ENCODE measurements around the gene S100G. TPM values are rescaled to one million over a fixed set of nuclear protein-coding genes. Genes with fewer than 3 reads are reported as not detected.
A peak's percentile ranks its signal among the peaks of the same experiment; 100 is the strongest.
"Not testable (repeated sequence)": the region's sequence is repeated elsewhere in the genome, so short reads cannot be mapped to it uniquely, and the experiment has no call there.

The S100G gene, protein sequence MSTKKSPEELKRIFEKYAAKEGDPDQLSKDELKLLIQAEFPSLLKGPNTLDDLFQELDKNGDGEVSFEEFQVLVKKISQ
- not detected for total RNA-seq

DNA sequence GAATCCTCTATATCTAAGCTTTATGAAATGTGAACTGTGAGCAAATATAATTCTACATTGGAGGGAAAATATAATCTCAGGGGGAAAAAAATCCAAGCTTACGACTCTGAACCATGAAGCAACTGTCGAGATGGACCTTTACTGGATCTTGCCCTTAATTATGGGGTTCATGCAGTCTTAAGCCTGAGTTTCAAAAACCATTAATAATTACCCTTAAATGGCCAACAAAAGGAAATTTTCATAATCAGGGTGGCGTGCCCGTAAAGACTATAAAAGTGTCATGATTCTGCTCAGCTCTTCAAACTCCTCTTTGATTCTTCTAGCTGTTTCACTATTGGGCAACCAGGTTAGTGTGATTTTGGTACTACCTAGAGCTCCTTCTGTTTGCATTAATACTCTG lies at the start of gene S100G:
Gene S100G (plus strand): TSS at position 301 of the 400 bp plus-strand sequence. CDS start 849 bp downstream, outside the sequence.
- H3K4me1 ChIP-seq: no peaks in the 10 kb centered on the region
- H3K36me3 ChIP-seq: no peaks in the 10 kb centered on the region
- H3K27me3 ChIP-seq: no peaks in the 10 kb centered on the region
- TF ChIP-seq POLR2A (IDR thresholded peaks at IDR 0.05): no peak
- TF ChIP-seq, protein P1, sequence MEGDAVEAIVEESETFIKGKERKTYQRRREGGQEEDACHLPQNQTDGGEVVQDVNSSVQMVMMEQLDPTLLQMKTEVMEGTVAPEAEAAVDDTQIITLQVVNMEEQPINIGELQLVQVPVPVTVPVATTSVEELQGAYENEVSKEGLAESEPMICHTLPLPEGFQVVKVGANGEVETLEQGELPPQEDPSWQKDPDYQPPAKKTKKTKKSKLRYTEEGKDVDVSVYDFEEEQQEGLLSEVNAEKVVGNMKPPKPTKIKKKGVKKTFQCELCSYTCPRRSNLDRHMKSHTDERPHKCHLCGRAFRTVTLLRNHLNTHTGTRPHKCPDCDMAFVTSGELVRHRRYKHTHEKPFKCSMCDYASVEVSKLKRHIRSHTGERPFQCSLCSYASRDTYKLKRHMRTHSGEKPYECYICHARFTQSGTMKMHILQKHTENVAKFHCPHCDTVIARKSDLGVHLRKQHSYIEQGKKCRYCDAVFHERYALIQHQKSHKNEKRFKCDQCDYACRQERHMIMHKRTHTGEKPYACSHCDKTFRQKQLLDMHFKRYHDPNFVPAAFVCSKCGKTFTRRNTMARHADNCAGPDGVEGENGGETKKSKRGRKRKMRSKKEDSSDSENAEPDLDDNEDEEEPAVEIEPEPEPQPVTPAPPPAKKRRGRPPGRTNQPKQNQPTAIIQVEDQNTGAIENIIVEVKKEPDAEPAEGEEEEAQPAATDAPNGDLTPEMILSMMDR (IDR thresholded peaks at IDR 0.05): no peak
- H3K4me3 ChIP-seq: no peak within 1 kb of the TSS
- no peaks in the 10 kb centered on the region for H3K9me3 ChIP-seq
- H3K27ac ChIP-seq: no peak within 1 kb of the TSS
- DNase-seq: no peak

DNA sequence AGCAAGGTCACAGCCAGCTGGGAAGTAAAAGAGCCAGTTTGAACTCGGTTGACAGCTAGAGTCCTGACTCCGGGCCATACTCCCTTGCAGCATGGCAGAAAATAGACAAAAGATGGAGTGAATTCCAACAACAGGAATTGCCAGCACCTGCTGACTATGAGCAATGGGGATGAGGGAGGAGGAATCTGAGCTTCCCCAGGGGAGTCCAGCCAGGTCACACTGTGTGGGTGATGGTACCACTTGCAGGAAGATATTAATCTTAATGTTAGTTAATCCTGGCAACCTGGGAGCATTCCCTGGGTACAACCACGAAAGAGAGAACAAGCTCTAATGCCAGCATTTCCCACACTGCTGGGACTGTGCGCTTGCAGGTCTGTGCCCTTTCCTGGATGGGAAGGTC lies 48.1 kb upstream of the S100G start:
- DNase-seq: no peak
- Histone ChIP-seq H3K36me3 (no peaks in the 10 kb centered on the region), H3K4me1 (no peaks in the 10 kb centered on the region), H3K27ac (no peak overlapping the region), H3K4me3 (no peak overlapping the region), H3K9me3 (no peaks in the 10 kb centered on the region), H3K27me3 (no peaks in the 10 kb centered on the region)
- no peak for TF ChIP-seq POLR2A (IDR thresholded peaks at IDR 0.05)
- TF ChIP-seq, protein P1 (IDR thresholded peaks at IDR 0.05): no peak

DNA sequence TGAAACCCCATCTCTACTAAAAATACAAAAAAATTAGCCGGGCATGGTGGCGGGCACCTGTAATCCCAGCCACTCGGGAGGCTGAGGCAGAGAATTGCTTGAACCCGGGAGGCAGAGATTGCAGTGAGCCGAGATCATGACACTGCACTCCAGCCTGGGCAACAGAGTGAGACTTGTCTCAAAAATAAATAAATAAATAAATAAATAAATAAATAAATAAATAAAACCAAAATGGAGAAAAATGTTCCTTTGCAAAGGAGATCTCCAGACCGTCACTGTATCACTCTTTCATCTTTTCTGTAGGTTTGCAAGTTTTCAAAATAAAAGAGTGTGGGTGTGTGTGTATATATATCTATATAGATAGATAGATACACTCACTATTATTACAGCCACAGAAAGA lies 46.7 kb upstream of the S100G start:
- H3K4me3 ChIP-seq, H3K4me1 ChIP-seq, H3K27ac ChIP-seq, DNase-seq, H3K9me3 ChIP-seq, H3K27me3 ChIP-seq, H3K36me3 ChIP-seq: not testable (repeated sequence)

DNA sequence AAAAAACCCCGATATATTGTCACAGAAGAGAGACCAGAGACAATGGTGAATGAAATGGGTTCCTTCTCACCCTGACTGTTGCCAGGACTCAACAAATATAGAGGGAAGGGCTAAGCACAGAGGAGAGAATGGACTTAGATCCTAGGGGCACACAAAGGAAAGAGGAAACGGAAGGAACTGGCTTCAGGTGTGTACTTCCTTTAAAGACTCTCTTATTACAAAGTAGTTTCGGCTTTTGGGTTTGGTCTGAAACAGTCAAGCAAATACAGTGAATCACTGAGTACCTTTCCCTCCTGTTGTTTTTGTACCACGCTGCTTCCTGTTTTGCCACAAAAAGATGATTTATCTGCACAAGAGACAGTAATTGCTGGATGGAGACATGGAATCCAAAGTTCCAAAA lies 46.1 kb upstream of the S100G start:
- Histone ChIP-seq H3K4me3 (no peak overlapping the region), H3K9me3 (no peaks in the 10 kb centered on the region), H3K4me1 (no peaks in the 10 kb centered on the region), H3K36me3 (no peaks in the 10 kb centered on the region), H3K27ac (peak overlapping the region in 3 of 4 donors; percentile 32 to 57 (median 45)), H3K27me3 (no peaks in the 10 kb centered on the region)
- TF ChIP-seq POLR2A (IDR thresholded peaks at IDR 0.05): no peak
- TF ChIP-seq, protein P1 (IDR thresholded peaks at IDR 0.05): no peak
- DNase-seq: no peak

DNA sequence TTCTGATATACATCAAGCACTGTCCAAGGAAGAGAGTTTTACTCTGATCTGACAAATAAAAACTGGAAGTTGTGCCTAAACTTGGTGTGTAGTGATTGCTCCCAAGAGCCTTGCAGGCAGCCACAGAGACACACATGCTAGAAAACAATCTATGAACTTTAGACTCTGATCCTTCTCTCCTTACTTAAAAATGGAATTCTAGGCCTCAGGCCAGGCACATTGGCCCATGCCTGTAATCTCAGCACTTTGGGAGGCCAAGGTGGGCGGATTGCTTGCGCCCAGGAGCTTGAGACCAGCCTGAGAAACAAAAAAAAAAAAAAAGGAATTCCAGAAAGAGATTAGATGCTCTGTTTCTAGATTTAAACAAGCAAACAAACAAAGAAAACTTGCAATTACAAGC lies 45.6 kb upstream of the S100G start:
- DNase-seq: no peak
- Histone ChIP-seq H3K27ac (peak overlapping the region in 3 of 4 donors; percentile 32 to 57 (median 45)), H3K9me3 (no peaks in the 10 kb centered on the region), H3K4me3 (no peak overlapping the region), H3K27me3 (no peaks in the 10 kb centered on the region), H3K36me3 (no peaks in the 10 kb centered on the region), H3K4me1 (no peaks in the 10 kb centered on the region)
- TF ChIP-seq, protein P1 (IDR thresholded peaks at IDR 0.05): no peak
- TF ChIP-seq POLR2A (IDR thresholded peaks at IDR 0.05): no peak

DNA sequence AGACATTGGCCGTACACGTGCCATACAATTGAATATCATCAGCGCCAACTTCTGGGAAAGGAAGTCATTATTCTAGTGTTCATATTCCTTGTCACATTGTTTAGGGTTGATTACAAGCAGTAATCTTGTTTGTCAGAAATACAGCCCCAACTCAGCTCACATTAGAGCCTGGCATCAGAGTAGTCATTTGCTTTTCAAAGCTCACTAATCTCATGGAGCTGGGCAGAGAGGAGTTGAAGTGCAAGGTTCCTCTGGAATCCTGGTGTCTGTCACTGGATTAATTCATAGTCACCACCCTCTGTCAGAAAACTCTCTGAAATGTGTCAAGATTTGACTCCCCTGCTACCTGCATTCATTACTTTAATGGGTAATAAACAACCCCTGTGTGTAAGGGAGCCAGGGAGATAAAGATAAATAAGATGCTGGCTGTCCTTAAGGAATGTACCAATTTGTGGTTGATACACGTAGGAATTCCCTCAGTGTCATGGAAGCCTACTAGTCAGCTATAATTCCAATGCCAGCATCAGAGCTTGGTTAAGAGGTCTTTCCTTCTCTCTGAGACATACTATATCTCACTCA lies 43.7 kb upstream of the S100G start:
- Histone ChIP-seq H3K27ac (no peak overlapping the region), H3K4me3 (no peak overlapping the region), H3K4me1 (no peaks in the 10 kb centered on the region), H3K36me3 (no peaks in the 10 kb centered on the region), H3K9me3 (no peaks in the 10 kb centered on the region), H3K27me3 (no peaks in the 10 kb centered on the region)
- no peak for DNase-seq
- no peak for TF ChIP-seq POLR2A (IDR thresholded peaks at IDR 0.05)
- TF ChIP-seq, protein P1 (IDR thresholded peaks at IDR 0.05): no peak

Data from Peyer's patch (tissue), 4 donors.